A549 (cell line): ENCODE data around the gene NCL. TPM values are rescaled to one million over a fixed set of nuclear protein-coding genes. Genes with fewer than 3 reads are reported as not detected.

Experiments
- ATAC-seq, 2 experiments: fragments of 200-7000 bp in 1 of 2; fragments of >200 bp in 1 of 2; cut with Nextera tagmentation in 1 of 2; cut with Tn5 transposase in 1 of 2; 3 replicates each; pipeline versions ENCODE4 v1.8.0 to v1.9.1; 2018 to 2020; ENCODE audit warnings: mild to moderate bottlenecking in 1 of 2, moderate library complexity in 1 of 2
- CTCF ChIA-PET: fragments of 300-600 bp; sonication (Branson Sonifier 250); formaldehyde crosslinking; extraction: SDS; loops from one replicate; lab custom pipeline; 2021; ENCODE audit warnings: antibody characterized with exemption, inconsistent platforms; lab: Yijun Ruan, JAX
- POLR2A ChIA-PET: fragments of 350-600 bp; formaldehyde crosslinking; extraction: SDS; loops from one replicate; lab custom pipeline; 2021; ENCODE audit warnings: antibody characterized with exemption, inconsistent platforms; lab: Yijun Ruan, JAX
- DNase-seq, 2 experiments: peaks; one replicate each; pipeline versions ENCODE4 v3.0.0 to v3.0.0-alpha.2; 2011 to 2016; ENCODE audit warnings: low read depth in 1 of 2, low spot score in 1 of 2
- FAIRE-seq: peaks from 2 replicates; lab custom pipeline; 2011; peaks lifted over from hg19 to GRCh38; lab: Jason Lieb, UNC
- H3K27ac ChIP-seq, 2 experiments: fragments of >200 bp; sonication (Bioruptor Twin); formaldehyde crosslinking; 3 replicates each; pipeline ENCODE4 v1.5.1; 2016 to 2017
- H3K4me1 ChIP-seq: fragments of >200 bp; sonication (Bioruptor Twin); formaldehyde crosslinking; 3 replicates; pipeline ENCODE4 v1.6.1; 2016
- H3K4me2 ChIP-seq: fragments of >200 bp; sonication (Bioruptor Twin); formaldehyde crosslinking; 3 replicates; pipeline ENCODE4 v1.6.1; 2016
- H3K4me3 ChIP-seq: fragments of >200 bp; sonication (Bioruptor Twin); formaldehyde crosslinking; 3 replicates; pipeline ENCODE4 v1.5.1; 2016
- H3K9me3 ChIP-seq: fragments of >200 bp; sonication (Bioruptor Twin); formaldehyde crosslinking; 3 replicates; pipeline ENCODE4 v1.6.1; 2016
- ATOH8 ChIP-seq: fragments of 250-450 bp; sonication (Bioruptor Pico); IDR thresholded peaks from 2 replicates; pipeline ENCODE4 v1.5.0; 2020; ENCODE audit warnings: low read depth, mild to moderate bottlenecking, moderate library complexity
- CHD2 ChIP-seq: fragments of 150-350 bp; IDR thresholded peaks from 2 replicates; pipeline ENCODE4 v1.6.1; 2014; ENCODE audit warnings: low read length; ENCODE audit not compliant: partially characterized antibody
- HDAC2 ChIP-seq: fragments of 200-600 bp; sonication (generic); IDR thresholded peaks from 2 replicates; pipeline ENCODE4 v1.6.1; 2016
- HMGXB4 ChIP-seq: fragments of 250-450 bp; sonication (Bioruptor Pico); IDR thresholded peaks from 2 replicates; pipeline ENCODE4 v1.5.0; 2021; ENCODE audit warnings: mild to moderate bottlenecking, moderate library complexity, borderline replicate concordance
- JUN ChIP-seq, 2 experiments: fragments of >200 bp; sonication (Bioruptor Twin); formaldehyde crosslinking; IDR thresholded peaks; 2 replicates in 1 of 2; 3 replicates in 1 of 2; pipeline ENCODE4 v1.6.1; 2016 to 2017
- JUNB ChIP-seq: fragments of >200 bp; sonication (Bioruptor Twin); formaldehyde crosslinking; IDR thresholded peaks from 2 replicates; pipeline ENCODE4 v1.6.1; 2016
- KDM5A ChIP-seq: fragments of 200-600 bp; sonication (generic); IDR thresholded peaks from 2 replicates; pipeline ENCODE4 v1.6.1; 2016; ENCODE audit warnings: antibody characterized with exemption, mild to moderate bottlenecking
- MAZ ChIP-seq: fragments of 150-350 bp; IDR thresholded peaks from 2 replicates; pipeline ENCODE4 v1.6.1; 2014; ENCODE audit warnings: antibody characterized with exemption, low read depth, low read length, borderline replicate concordance
- NFE2L2 ChIP-seq: fragments of 150-350 bp; conservative IDR thresholded peaks from 2 replicates; pipeline ENCODE4 v1.6.1; 2014; ENCODE audit warnings: low read length
- POLR2AphosphoS2 ChIP-seq: conservative IDR thresholded peaks from 2 replicates; pipeline ENCODE4 v1.6.1; 2012; ENCODE audit warnings: low read length, improper control_type of control experiment, inconsistent platforms
- RAD21 ChIP-seq, 2 experiments: fragments of >200 bp in 1 of 2; sonication (Bioruptor Twin) in 1 of 2; formaldehyde crosslinking in 1 of 2; IDR thresholded peaks in 1 of 2; conservative IDR thresholded peaks in 1 of 2; 2 replicates in 1 of 2; 3 replicates in 1 of 2; pipeline ENCODE4 v1.6.1; 2012 to 2018; ENCODE audit warnings: inconsistent platforms in 1 of 2
- RARB ChIP-seq: fragments of 250-450 bp; sonication (Bioruptor Pico); IDR thresholded peaks from 2 replicates; pipeline ENCODE4 v1.8.0; 2021; ENCODE audit warnings: mild to moderate bottlenecking, moderate library complexity
- SREBF2 ChIP-seq: fragments of 450-650 bp; IDR thresholded peaks from 2 replicates; pipeline ENCODE4 v1.6.1; 2014; ENCODE audit warnings: mild to moderate bottlenecking, moderate library complexity
- ZC3H11A ChIP-seq: fragments of 450-650 bp; IDR thresholded peaks from 2 replicates; pipeline ENCODE4 v1.6.1; 2014; ENCODE audit warnings: antibody characterized with exemption, mild to moderate bottlenecking
- ZNF302 ChIP-seq: fragments of 250-450 bp; sonication (Bioruptor Pico); IDR thresholded peaks from 2 replicates; pipeline ENCODE4 v1.9.0; 2021; ENCODE audit warnings: inconsistent platforms, mild to moderate bottlenecking, moderate library complexity
- ZSCAN20 ChIP-seq: fragments of 250-450 bp; sonication (Bioruptor Pico); IDR thresholded peaks from 2 replicates; pipeline ENCODE4 v1.8.0; 2022; ENCODE audit warnings: mild to moderate bottlenecking, moderate library complexity
- WGBS: methylation state at CpG from one replicate; pipeline ENCODE4 v1.1.6; 2017; ENCODE audit errors: missing lambda C conversion rate; 5-methylcytosine and 5-hydroxymethylcytosine counted together
- polyA plus RNA-seq, 4 experiments: library from polyadenylated mRNA; depleted of rRNA in 3 of 4; stranded (reverse); fragments of >200 nt; fragmentation: RNase III in 1 of 4; extraction: RNeasy Plus Mini Kit Qiagen cat#74134 plus additional on column Dnase treatment in 1 of 4; gene quantifications; 2 replicates in 3 of 4; 3 replicates in 1 of 4; pipeline ENCODE4 v1.2.3, GENCODE V29; 2011 to 2017
- TF ChIP-seq, protein P1 (sequence below): fragments of >200 bp; sonication (Bioruptor Twin); formaldehyde crosslinking; IDR thresholded peaks from 3 replicates; pipeline ENCODE4 v1.6.1; 2016
- TF ChIP-seq, protein P2 (sequence below): fragments of 150-350 bp; IDR thresholded peaks from 2 replicates; pipeline ENCODE4 v1.6.1; 2014; ENCODE audit warnings: low read depth, mild to moderate bottlenecking, low read length
- TF ChIP-seq, protein P3 (sequence below): fragments of 200-600 bp; sonication (generic); IDR thresholded peaks from 2 replicates; pipeline ENCODE4 v1.6.1; 2016; ENCODE audit warnings: antibody characterized with exemption, mild to moderate bottlenecking, moderate library complexity

Gene NCL
- polyA plus RNA-seq, 2 of the 4 experiments (the other 2 are of a cell fraction), result 390 to 766 TPM

DNA sequence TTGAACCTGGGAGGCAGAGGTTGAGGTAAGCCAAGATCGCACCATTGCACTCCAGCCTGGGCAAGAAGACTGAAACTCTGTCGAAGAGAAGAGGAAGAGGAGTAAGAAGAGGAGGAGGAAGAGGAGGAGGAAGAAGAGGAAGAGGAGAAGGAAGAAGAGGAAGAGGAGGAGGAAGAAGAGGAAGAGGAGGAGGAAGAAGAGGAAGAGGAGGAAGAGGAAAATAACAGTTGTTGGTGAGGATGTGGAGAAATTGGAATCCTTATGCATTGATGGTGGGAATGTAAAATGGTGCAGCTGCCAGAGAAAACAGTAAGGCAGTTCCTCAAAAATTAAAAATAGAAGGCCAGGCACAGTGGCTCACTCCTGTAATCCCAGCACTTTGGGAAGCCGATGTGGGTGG lies 8.5 kb upstream of the NCL start:
- POLR2A ChIA-PET, result interaction anchor here (4.8 kb wide), 1 partner anchor 8 kb away, joined by 22 read pairs; the partner anchor contains the start of gene NCL
- DNase-seq, result no peak
- CTCF ChIA-PET, result interaction anchor here (14.1 kb wide), 1 partner anchor 9 kb away, joined by 115 read pairs; no protein-coding TSS in a partner anchor
- H3K4me1 ChIP-seq, result no peaks in the 10 kb centered on the region
- H3K27ac ChIP-seq, result no peak overlapping the region
- no peak for TF ChIP-seq KDM5A
- TF ChIP-seq JUNB, result no peak
- no peak for TF ChIP-seq ZSCAN20
- TF ChIP-seq, protein P1, sequence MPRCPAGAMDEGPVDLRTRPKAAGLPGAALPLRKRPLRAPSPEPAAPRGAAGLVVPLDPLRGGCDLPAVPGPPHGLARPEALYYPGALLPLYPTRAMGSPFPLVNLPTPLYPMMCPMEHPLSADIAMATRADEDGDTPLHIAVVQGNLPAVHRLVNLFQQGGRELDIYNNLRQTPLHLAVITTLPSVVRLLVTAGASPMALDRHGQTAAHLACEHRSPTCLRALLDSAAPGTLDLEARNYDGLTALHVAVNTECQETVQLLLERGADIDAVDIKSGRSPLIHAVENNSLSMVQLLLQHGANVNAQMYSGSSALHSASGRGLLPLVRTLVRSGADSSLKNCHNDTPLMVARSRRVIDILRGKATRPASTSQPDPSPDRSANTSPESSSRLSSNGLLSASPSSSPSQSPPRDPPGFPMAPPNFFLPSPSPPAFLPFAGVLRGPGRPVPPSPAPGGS, result no peak
- TF ChIP-seq NFE2L2, result no peak
- no peak for TF ChIP-seq RAD21 (conservative IDR thresholded peaks at IDR 0.05 in 1 of 2, IDR thresholded peaks at IDR 0.05 in 1 of 2)
- no peak for TF ChIP-seq MAZ
- TF ChIP-seq ZC3H11A, result no peak
- TF ChIP-seq HMGXB4 (CRISPR knock-in tag), result no peak
- FAIRE-seq, result no peak
- no peak overlapping the region for H3K4me3 ChIP-seq
- H3K9me3 ChIP-seq, result no peaks in the 10 kb centered on the region
- H3K4me2 ChIP-seq, result no peak overlapping the region
- 70% methylated on average over 3 of the region's 3 CpGs for WGBS
- ATAC-seq, result no peak

DNA sequence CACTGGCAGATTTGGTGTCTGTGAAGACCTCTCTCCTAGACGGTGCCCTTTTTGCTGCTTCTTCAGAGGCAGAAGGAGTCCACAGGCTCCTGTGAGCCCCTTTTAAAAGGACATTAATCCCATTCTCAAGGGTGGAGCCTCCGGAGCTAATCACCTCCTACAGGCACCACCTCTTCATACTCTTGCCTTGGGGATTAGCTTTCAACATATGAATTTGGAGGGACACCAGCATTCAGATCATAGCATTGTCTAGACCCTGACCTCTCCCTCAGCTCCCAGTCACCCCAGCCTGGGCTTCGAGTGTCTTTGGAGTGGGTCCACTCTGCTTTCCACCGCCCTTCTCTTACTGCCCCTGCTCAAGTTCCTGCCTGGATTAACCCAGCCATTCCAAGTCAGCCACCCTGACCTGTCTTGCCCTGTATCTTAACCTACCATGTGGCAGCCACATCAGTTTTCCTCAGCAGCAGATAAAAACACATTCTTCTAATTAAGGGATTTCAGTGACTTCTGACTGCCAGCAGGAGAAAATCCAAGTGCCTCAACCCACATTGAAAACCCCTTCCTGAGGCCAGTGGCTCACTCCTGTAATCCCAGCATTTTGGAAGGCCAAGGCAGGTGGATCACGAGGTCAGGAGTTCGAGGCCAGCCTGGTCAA lies 6.1 kb upstream of the NCL start:
- no peaks in the 10 kb centered on the region for H3K9me3 ChIP-seq
- H3K4me2 ChIP-seq, result no peak overlapping the region
- TF ChIP-seq, protein P2, sequence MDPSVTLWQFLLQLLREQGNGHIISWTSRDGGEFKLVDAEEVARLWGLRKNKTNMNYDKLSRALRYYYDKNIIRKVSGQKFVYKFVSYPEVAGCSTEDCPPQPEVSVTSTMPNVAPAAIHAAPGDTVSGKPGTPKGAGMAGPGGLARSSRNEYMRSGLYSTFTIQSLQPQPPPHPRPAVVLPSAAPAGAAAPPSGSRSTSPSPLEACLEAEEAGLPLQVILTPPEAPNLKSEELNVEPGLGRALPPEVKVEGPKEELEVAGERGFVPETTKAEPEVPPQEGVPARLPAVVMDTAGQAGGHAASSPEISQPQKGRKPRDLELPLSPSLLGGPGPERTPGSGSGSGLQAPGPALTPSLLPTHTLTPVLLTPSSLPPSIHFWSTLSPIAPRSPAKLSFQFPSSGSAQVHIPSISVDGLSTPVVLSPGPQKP, result no peak
- no peak for TF ChIP-seq CHD2
- no peak for TF ChIP-seq ATOH8 (CRISPR knock-in tag)
- H3K4me1 ChIP-seq, result peaks cover 4% of the 10 kb centered on the region; the same call in 1 of the 3 replicates
- ATAC-seq (no peak), DNase-seq (no peak), FAIRE-seq (no peak)
- no peak overlapping the region for H3K4me3 ChIP-seq
- CTCF ChIA-PET, result interaction anchor here (1.5 to 14.1 kb wide), 3 partner anchors 12 to 58 kb away, joined by 4 to 115 read pairs (median 5); no protein-coding TSS in a partner anchor
- POLR2A ChIA-PET, result no interaction called here
- no peak overlapping the region for H3K27ac ChIP-seq
- 62% methylated on average over 6 of the region's 6 CpGs for WGBS

GRCh38 chr2:231469583-231469950 lies 5.3 kb upstream of the NCL start:
- ATAC-seq (no peak), FAIRE-seq (no peak), DNase-seq (no peak)
- Histone ChIP-seq H3K4me2 (no peak overlapping the region), H3K9me3 (no peaks in the 10 kb centered on the region), H3K4me3 (no peak overlapping the region), H3K27ac (no peak overlapping the region), H3K4me1 (peaks cover 5% of the 10 kb centered on the region; the same call in 1 of the 3 replicates)
- WGBS, result 27% methylated on average over 3 of the region's 3 CpGs
- no peak for TF ChIP-seq HDAC2
- TF ChIP-seq KDM5A, result no peak
- TF ChIP-seq POLR2AphosphoS2, result no peak
- TF ChIP-seq, protein P3, sequence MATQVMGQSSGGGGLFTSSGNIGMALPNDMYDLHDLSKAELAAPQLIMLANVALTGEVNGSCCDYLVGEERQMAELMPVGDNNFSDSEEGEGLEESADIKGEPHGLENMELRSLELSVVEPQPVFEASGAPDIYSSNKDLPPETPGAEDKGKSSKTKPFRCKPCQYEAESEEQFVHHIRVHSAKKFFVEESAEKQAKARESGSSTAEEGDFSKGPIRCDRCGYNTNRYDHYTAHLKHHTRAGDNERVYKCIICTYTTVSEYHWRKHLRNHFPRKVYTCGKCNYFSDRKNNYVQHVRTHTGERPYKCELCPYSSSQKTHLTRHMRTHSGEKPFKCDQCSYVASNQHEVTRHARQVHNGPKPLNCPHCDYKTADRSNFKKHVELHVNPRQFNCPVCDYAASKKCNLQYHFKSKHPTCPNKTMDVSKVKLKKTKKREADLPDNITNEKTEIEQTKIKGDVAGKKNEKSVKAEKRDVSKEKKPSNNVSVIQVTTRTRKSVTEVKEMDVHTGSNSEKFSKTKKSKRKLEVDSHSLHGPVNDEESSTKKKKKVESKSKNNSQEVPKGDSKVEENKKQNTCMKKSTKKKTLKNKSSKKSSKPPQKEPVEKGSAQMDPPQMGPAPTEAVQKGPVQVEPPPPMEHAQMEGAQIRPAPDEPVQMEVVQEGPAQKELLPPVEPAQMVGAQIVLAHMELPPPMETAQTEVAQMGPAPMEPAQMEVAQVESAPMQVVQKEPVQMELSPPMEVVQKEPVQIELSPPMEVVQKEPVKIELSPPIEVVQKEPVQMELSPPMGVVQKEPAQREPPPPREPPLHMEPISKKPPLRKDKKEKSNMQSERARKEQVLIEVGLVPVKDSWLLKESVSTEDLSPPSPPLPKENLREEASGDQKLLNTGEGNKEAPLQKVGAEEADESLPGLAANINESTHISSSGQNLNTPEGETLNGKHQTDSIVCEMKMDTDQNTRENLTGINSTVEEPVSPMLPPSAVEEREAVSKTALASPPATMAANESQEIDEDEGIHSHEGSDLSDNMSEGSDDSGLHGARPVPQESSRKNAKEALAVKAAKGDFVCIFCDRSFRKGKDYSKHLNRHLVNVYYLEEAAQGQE, result no peak
- no peak for TF ChIP-seq ZNF302 (CRISPR knock-in tag)
- TF ChIP-seq JUN (IDR thresholded peaks at IDR 0.05), result no peak
- TF ChIP-seq SREBF2, result no peak
- no peak for TF ChIP-seq RARB (CRISPR knock-in tag)
- POLR2A ChIA-PET, result interaction anchor here (1.2 kb wide), 1 partner anchor 44 kb away, joined by 3 read pairs; no protein-coding TSS in a partner anchor
- CTCF ChIA-PET, result interaction anchor here (1.5 to 14.1 kb wide), 3 partner anchors 13 to 57 kb away, joined by 4 to 115 read pairs (median 5); no protein-coding TSS in a partner anchor
